GM21390 (cell line): ENCODE measurements around the gene CDNF.
"Not testable (repeated sequence)": the region's sequence is repeated elsewhere in the genome, so short reads cannot be mapped to it uniquely, and the experiment has no call there.

ENCODE experiments used
- ATAC-seq: cut with Tn5 transposase; IDR thresholded peaks from one replicate; pipeline ENCODE4 v1.9.1; 2021; ENCODE audit not compliant: unreplicated experiment

CDNF gene

GRCh38 chr10:14839305-14839695, 1.5 kb upstream of the CDNF start:
- ATAC-seq: no peak

DNA sequence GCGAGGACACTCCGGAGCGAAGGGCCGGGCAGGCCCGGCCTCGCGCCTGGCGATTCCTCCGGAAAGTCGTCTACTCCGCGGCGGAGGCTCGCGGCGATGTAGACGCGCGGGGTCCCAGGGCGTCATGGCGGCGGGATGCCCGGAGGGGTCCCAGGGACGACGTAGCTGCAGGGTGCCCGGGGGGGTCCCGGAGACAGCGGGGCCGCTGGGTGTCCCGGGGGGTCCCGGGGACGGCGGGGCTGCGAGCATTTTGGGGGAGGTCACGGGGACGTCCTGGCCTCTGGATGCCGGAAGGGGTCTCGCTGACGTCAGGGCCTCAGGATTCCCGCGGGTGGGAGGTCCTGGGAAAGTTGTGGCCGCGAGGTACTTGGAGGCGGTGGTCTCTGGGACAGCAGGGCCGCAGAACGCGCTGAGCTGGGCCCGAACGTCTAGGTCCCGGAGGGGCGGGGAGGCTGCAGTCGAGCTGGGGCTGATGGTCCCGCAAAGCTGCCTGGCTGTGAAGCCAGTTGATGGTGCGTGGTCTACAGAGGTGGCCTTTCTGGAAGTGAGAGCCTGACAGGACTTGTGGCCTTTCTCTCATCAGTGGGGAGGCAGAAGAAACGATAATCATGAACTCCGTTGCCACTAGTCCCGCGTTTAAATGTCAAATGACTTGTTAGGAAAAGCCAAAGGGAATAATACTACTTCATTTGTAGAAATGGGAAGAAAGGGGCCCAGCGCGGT, 906 bp upstream of the CDNF start:
- peak; percentile 6 for ATAC-seq

- ATAC-seq: no peak
Observed at GRCh38 chr10:14837003-14837756, 657 bp downstream of the CDNF start.

DNA sequence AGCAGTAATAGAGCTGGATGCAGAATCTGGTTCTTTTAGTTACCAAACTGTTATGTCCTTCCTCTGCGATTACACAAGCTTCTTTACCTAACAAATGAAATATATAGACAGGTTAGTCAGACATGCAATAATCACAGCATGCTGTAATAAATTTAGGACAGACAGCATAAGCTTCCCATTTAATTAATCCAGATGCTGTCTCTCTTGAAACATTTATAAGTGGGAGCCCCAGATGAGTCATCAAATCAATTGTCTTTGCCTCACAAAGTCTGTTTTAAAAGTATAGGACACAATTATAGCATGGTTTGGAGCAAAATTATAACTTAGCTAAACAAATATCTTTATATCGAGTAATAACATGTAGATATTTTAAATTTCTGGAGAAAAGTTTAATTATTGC, 1.6 kb downstream of the CDNF start:
- no peak for ATAC-seq

GRCh38 chr10:14833106-14833505, 4.7 kb downstream of the CDNF start:
- no peak for ATAC-seq

DNA sequence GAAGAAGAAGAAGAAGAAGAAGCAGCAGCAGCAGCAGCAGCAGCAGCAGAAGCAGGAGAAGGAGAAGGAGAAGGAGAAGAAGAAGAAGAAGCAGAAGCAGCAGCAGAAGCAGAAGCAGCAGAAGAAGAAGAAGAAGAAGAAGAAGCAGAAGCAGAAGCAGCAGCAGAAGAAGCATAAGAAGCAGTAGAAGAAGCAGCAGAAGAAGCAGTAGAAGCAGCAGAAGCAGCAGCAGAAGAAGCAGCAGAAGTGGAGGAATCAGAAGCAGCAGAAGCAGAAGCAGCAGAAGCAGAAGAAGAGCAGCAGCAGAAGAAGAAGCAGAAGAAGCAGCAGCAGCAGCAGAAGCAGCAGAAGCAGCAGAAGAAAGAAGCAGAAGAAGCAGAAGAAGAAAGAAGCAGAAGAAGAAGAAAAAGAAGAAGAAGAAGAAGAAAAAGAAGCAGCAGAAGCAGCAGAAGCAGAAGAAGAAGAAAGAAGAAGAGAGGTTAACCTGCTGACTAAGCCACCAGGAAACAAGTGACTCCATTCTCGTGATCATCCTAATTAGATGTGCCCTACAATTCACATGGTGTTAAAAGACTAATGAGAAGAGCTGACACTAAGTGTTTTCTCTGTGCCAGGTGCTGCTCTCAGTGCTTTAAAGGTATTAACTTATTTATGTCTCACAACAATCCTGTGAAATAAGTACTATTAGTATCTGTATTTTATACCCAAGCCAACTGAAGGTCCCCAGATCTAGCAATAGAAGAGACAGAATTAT, 11.6 kb downstream of the CDNF start:
- ATAC-seq: no peak

DNA sequence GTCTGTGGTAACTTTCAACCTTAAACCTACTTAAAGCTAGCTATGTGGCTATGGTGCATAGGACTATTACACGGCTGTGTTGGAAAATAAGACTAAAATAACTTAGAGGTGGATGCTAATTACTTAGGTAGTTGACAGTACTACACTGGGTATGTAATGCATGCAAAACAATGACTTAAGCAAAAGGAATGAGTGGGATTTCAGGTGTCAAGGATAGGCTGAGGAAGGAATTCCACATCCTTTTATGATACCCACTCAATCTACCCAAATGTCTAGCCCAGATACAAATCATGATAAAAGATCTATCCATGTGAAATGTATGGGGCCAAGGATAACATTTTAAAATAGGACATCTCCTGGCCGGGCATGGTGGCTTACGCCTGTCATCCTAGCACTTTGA, 13.9 kb downstream of the CDNF start:
- ATAC-seq: no peak

DNA sequence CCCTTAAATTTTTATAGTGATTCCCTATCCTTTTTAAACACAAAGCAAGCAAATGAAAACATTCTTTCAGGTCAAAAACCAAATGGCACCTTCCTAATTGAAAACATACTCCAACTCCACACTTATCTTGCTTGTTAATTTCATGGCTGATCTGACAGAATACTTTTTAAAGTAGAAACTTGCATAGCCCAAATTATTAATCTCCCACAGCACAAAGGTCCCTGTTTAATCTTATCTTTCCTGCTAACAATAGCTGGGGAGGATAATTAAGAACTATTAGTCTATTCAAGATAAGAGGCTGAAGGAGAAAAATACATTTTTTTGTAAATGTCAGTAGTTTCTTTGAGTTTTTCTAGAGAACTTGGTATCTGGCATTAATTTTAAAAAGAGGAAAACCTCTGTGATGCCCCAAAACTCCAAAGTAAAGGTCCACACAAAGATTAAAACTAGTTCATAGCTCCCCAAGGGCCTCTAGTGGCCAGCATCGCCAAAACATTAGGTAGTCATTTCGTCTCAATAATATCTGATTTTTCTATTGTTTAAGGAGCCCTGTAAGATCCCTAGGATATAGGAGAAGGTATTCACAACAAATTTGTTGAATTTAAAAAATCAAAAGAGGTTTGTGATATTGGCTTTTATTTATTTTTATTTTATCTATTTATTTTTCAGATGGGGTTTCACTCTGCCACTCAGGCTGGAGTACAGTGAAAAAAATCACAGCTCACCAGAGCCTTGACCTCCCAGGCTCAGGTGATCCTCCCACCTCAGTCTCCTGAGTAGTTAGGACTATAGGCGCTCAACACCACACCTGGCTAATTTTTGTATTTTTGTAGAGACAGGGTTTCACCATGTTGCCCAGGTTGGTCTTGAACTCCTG, 14.7 kb downstream of the CDNF start:
- no peak for ATAC-seq

DNA sequence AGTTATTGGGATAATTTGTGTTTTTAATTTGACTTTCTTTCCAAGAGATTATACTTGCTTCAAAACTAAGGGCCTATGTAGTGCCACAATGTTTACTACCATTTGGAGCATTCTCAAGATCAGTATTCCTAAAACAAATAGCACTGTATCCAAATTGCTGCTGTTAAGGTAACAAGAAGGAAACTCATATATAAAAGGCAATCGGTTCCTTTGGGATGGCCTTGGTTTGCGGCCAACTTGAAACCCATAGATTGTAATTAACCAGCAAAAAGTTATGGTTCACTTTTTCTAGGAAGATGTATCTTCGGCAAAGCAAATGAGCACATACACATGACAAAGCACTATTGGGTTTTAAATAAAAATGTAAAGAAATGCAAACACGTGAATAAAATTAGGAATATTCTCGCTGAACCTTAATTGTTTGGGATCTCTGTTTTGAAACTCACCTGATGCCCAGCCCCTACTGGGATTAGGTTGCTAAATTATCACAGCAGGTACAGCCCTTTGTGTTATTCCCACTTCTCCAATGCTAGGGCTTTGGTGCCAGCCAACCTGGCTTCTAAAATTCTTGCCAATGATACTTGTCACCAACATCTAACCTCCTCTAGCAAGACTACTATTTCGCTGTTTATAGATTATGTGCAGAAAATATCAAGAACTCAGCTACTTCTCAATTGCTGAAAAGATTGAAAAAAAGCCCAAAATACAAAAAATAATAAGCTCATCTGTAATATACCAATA, 16.0 kb downstream of the CDNF start:
- no peak for ATAC-seq

- no peak for ATAC-seq
Observed at GRCh38 chr10:14820775-14821154, 17.1 kb downstream of the CDNF start.

GRCh38 chr10:14820010-14820774, 17.6 kb downstream of the CDNF start:
- ATAC-seq: no peak

DNA sequence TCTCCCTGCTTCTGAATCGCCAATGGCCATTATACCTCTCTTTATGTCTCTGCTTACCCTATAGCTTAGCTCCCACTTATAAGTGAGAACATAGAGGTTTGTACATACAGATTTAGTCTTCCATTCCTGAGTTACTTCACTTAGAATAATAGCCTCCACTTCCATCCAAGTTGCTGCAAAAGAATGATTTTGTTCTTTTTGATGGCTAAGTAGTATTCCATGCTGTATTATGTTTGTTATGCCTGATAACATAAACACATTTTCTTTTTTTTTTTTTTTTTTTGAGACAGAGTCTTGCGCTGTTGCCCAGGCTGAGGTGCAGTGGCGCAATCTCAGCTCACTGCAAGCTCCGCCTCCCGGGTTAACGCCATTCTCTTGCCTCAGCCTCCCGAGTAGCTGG, 21.1 kb downstream of the CDNF start:
- not testable (repeated sequence) for ATAC-seq

GRCh38 chr10:14815681-14816080, 22.2 kb downstream of the CDNF start:
- ATAC-seq: no peak

DNA sequence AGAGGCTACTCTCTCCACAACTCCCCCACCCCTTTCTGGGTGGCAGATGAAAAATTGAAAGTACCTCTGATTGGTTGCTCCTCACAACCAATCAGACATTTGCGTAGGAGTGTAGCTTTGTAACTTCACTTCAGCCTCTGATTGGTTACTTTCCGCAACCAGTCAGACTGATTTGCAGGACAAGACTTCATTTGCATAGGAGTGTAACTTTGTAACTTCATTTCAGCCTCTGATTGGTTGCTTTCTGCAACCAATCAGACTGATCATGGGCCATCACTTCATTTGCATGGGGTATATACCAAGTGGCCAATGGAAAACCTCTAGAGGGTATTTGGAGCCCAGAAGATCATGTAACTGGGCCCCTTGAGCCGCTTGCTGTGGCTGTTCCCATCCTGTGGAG, 25.6 kb downstream of the CDNF start:
- no peak for ATAC-seq

DNA sequence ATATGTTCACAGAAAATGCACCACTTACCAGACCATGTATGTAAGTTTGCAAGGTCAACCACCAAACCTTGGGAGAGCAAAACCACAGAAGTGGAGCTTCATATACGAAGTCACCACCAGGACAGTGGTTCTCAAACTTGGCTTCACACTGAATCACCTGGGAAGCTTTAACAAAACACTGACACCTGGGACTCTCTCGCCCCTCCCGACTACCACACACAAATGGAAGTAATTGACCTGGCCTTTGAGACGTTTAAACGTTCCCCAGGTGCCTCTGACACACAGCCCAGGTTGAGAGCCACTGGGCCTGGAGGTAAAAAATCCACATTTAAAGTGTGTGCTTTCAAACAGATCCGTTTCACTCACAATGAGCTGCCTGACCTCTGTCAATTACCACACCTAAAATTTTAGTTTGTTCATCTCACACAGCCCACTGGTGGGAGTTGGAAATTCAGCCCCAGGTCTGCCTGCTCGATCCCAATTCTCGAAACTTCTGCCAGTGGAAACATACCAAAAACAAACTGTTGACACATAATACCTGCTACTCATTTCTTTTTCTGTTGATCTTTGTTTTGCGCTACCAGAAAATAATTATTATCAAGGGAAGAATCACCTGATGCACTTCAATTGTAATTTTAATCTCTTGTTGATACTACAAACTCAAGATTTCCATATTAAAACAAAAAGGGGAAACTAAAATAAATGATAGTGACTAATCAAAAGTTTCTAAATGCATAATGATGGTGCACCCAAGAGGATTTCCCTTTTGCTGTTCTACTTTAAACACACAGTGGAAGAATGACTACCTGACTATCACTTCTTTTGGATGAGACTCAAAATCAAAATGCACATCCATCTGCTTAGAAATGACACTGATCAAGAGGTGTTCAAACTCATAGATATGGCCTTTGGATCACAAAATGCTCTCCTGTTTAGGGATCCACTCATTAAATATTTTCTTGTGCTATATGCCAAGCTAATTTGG, 26.6 kb downstream of the CDNF start:
- ATAC-seq: no peak

GRCh38 chr10:14806318-14806717, 31.5 kb downstream of the CDNF start:
- ATAC-seq: no peak

DNA sequence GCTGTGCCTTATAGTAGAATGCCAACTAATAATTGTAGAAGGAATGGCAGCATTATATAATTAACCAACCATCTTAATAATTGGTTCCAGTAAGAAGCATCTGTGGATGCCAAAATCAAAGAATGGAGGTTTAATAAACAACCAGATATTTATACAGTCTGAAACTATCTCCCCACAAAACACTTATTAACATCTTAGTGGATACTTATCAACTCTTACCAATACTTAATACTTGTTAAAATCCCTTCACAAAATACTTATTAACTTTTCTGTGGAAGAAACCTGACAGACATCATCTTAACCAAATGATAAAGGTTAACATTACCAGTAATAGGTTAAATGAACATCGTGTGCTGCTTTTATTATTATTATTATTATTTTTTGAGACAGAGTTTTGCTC, 34.0 kb downstream of the CDNF start:
- no peak for ATAC-seq

DNA sequence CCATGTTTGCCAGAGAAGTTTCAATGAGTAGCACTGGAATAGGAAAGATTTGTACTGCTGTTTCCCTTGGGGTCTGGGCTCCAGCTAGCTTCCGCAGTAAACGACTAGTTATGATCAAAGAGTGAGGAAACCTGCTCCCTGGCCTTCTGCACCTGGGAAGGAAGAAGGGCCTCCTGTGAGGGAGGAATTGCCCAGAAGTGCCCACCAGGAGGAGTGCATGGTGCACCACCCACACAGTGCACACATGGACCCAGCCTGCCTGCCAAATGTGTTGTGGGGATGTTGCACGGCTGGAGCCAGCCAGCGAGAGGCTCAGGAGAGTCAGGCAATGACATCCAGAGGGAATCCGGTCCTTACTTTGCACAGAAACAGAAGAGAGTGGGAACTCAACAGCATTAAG, 36.1 kb downstream of the CDNF start:
- no peak for ATAC-seq
